ENCODE data around the gene SLC15A3.

The SLC15A3 gene

GRCh38 chr11:60930394-60930793 is 21.6 kb downstream of the SLC15A3 start:
- no peak for DNase-seq (ENCODE audit: low spot score)

- DNase-seq (ENCODE audit: low spot score): no peak
These were observed 22.2 kb downstream of the SLC15A3 start for GRCh38 chr11:60929764-60930163.

- no peak for DNase-seq (ENCODE audit: low spot score)
These were observed 23.4 kb downstream of the SLC15A3 start for GRCh38 chr11:60928563-60929001.

GRCh38 chr11:60927600-60927999 is 24.4 kb downstream of the SLC15A3 start:
- no peak for DNase-seq (ENCODE audit: low spot score)

- no peak for DNase-seq (ENCODE audit: low spot score)
These were observed 24.8 kb downstream of the SLC15A3 start for GRCh38 chr11:60927061-60927592.

GRCh38 chr11:60926500-60926899 is 25.5 kb downstream of the SLC15A3 start:
- no peak for DNase-seq (ENCODE audit: low spot score)

GRCh38 chr11:60925868-60926267 is 26.1 kb downstream of the SLC15A3 start:
- DNase-seq (ENCODE audit: low spot score): no peak

GRCh38 chr11:60924906-60925853 is 26.8 kb downstream of the SLC15A3 start:
- DNase-seq (ENCODE audit: low spot score): no peak

GRCh38 chr11:60924110-60924905 is 27.7 kb downstream of the SLC15A3 start, which contains the start of gene TMEM132A:
TSS of gene TMEM132A (plus strand) at chr11:60924460. CDS start at chr11:60924634, 174 bp downstream.
- DNase-seq (ENCODE audit: low spot score): peak; percentile 77

- DNase-seq (ENCODE audit: low spot score): no peak
These were observed 28.2 kb downstream of the SLC15A3 start for GRCh38 chr11:60923800-60924109.

- no peak for DNase-seq (ENCODE audit: low spot score)
These were observed 28.6 kb downstream of the SLC15A3 start for GRCh38 chr11:60923326-60923725.

GRCh38 chr11:60922906-60923305 is 29.1 kb downstream of the SLC15A3 start:
- DNase-seq (ENCODE audit: low spot score): no peak

- no peak for DNase-seq (ENCODE audit: low spot score)
These were observed 30.1 kb downstream of the SLC15A3 start for GRCh38 chr11:60921777-60922335.

GRCh38 chr11:60921259-60921658 is 30.7 kb downstream of the SLC15A3 start:
- no peak for DNase-seq (ENCODE audit: low spot score)

- no peak for DNase-seq (ENCODE audit: low spot score)
These were observed 32.0 kb downstream of the SLC15A3 start for GRCh38 chr11:60919956-60920355.

- no peak for DNase-seq (ENCODE audit: low spot score)
These were observed 32.7 kb downstream of the SLC15A3 start for GRCh38 chr11:60919320-60919719.

- DNase-seq (ENCODE audit: low spot score): no peak
These were observed 33.1 kb downstream of the SLC15A3 start for GRCh38 chr11:60918939-60919265.

- no peak for DNase-seq (ENCODE audit: low spot score)
These were observed 33.6 kb downstream of the SLC15A3 start for GRCh38 chr11:60918251-60918938.

- DNase-seq (ENCODE audit: low spot score): no peak
These were observed 34.7 kb downstream of the SLC15A3 start for GRCh38 chr11:60917267-60917666.

GRCh38 chr11:60916669-60917206 is 35.2 kb downstream of the SLC15A3 start:
- no peak for DNase-seq (ENCODE audit: low spot score)

GRCh38 chr11:60915248-60915914 is 36.6 kb downstream of the SLC15A3 start:
- DNase-seq (ENCODE audit: low spot score): no peak
